Neuronal stem cell (in vitro differentiated cells): ENCODE measurements around the gene MACROD2.
A peak's percentile ranks its signal among the peaks of the same experiment; 100 is the strongest.

Source experiments
- DNase-seq: peaks from one replicate; pipeline ENCODE4 v3.0.0-alpha.2; 2013; ENCODE audit warnings: low spot score
- H2AFZ ChIP-seq: one replicate; pipeline ENCODE4 v1.6.1; 2013; ENCODE audit warnings: mild to moderate bottlenecking, low read length, inconsistent platforms
- H2AK5ac ChIP-seq: 2 replicates; pipeline ENCODE4 v1.6.1; 2013; ENCODE audit warnings: low read depth, mild to moderate bottlenecking, inconsistent platforms, low read length, moderate library complexity, mixed read lengths
- H2BK120ac ChIP-seq: 2 replicates; pipeline ENCODE4 v1.6.1; 2013; ENCODE audit warnings: low read depth, mild to moderate bottlenecking, inconsistent platforms, low read length, moderate library complexity, mixed read lengths
- H2BK12ac ChIP-seq: one replicate; pipeline ENCODE4 v1.6.1; 2013; ENCODE audit warnings: low read length, inconsistent platforms
- H2BK15ac ChIP-seq: 2 replicates; pipeline ENCODE4 v1.6.1; 2013; ENCODE audit warnings: mild to moderate bottlenecking, low read length, inconsistent platforms, mixed read lengths
- H2BK5ac ChIP-seq: one replicate; pipeline ENCODE4 v1.6.1; 2013; ENCODE audit warnings: inconsistent platforms, mild to moderate bottlenecking, low read length, moderate library complexity
- H3K14ac ChIP-seq: one replicate; pipeline ENCODE4 v1.6.1; 2013; ENCODE audit warnings: low read length, inconsistent platforms
- H3K18ac ChIP-seq: 2 replicates; pipeline ENCODE4 v1.6.1; 2013; ENCODE audit warnings: low read length, inconsistent platforms
- H3K23ac ChIP-seq: 2 replicates; pipeline ENCODE4 v1.6.1; 2013; ENCODE audit warnings: low read depth, mild to moderate bottlenecking, mixed read lengths, low read length, inconsistent platforms; ENCODE audit not compliant: poor library complexity
- H3K27ac ChIP-seq: replicated peaks from 3 replicates; pipeline ENCODE4 v1.5.1; 2013; ENCODE audit warnings: low read length, inconsistent platforms
- H3K27me3 ChIP-seq, 3 experiments: 2 replicates each; pipeline ENCODE4 v1.6.1; 2013; ENCODE audit warnings: low read length in 3 of 3, mild to moderate bottlenecking in 2 of 3, inconsistent platforms in 1 of 3, low read depth in 1 of 3, mixed read lengths in 1 of 3, moderate library complexity in 1 of 3; ENCODE audit not compliant: control insufficient read depth in 3 of 3, insufficient read depth in 3 of 3
- H3K36me3 ChIP-seq, 2 donors: replicated peaks in 1 of 2; 2 replicates each; pipeline ENCODE4 v1.6.1; 2013; ENCODE audit warnings: low read length in 2 of 2; ENCODE audit not compliant: control insufficient read depth in 2 of 2, insufficient read depth in 2 of 2
- H3K4ac ChIP-seq: 2 replicates; pipeline ENCODE4 v1.6.1; 2013; ENCODE audit warnings: inconsistent platforms, mild to moderate bottlenecking, low read length, moderate library complexity
- H3K4me1 ChIP-seq, 2 donors: 1 replicate in 1 of 2; 2 replicates in 1 of 2; pipeline ENCODE4 v1.6.1; 2013; ENCODE audit warnings: low read length in 2 of 2, low read depth in 1 of 2; ENCODE audit not compliant: control insufficient read depth in 2 of 2, insufficient read depth in 1 of 2
- H3K4me2 ChIP-seq: one replicate; pipeline ENCODE4 v1.6.1; 2013; ENCODE audit warnings: mild to moderate bottlenecking, low read length, inconsistent platforms; ENCODE audit not compliant: insufficient read depth, poor library complexity, severe bottlenecking
- H3K4me3 ChIP-seq, 2 donors: 2 replicates each; pipeline ENCODE4 v1.5.1; 2013; ENCODE audit warnings: low read length in 2 of 2, mild to moderate bottlenecking in 2 of 2, inconsistent platforms in 1 of 2, moderate library complexity in 1 of 2
- H3K79me1 ChIP-seq: one replicate; pipeline ENCODE4 v1.6.1; 2013; ENCODE audit warnings: low read depth, mild to moderate bottlenecking, inconsistent platforms, low read length, moderate library complexity
- H3K9ac ChIP-seq: one replicate; pipeline ENCODE4 v1.6.1; 2013; ENCODE audit warnings: mild to moderate bottlenecking, low read depth, low read length, inconsistent platforms; ENCODE audit not compliant: poor library complexity
- H3K9me3 ChIP-seq, 2 donors: replicated peaks in 1 of 2; 2 replicates each; pipeline versions ENCODE3 to v1.6.1; 2013; ENCODE audit warnings: low read length in 2 of 2, mild to moderate bottlenecking in 2 of 2, inconsistent platforms in 1 of 2, low read depth in 1 of 2, mixed read lengths in 1 of 2, moderate library complexity in 1 of 2; ENCODE audit not compliant: control insufficient read depth in 2 of 2, insufficient read depth in 1 of 2
- H4K8ac ChIP-seq: one replicate; pipeline ENCODE4 v1.6.1; 2013; ENCODE audit warnings: low read depth, mild to moderate bottlenecking, inconsistent platforms, low read length, moderate library complexity
- H4K91ac ChIP-seq: one replicate; pipeline ENCODE4 v1.6.1; 2013; ENCODE audit warnings: low read length, low read depth, mild to moderate bottlenecking, inconsistent platforms; ENCODE audit not compliant: poor library complexity
- WGBS, 2 donors: extraction: QIAGEN DNeasy Blood & Tissue Kit; methylation state at CpG; one replicate each; pipeline ENCODE4 v1.1.7; 2013; ENCODE audit warnings: missing lambda C conversion rate in 2 of 2, mixed read lengths in 1 of 2; ENCODE audit not compliant: insufficient read length in 2 of 2, insufficient replicate concordance in 1 of 2; ENCODE audit errors: extremely low coverage in 2 of 2; 5-methylcytosine and 5-hydroxymethylcytosine counted together

MACROD2 gene

DNA sequence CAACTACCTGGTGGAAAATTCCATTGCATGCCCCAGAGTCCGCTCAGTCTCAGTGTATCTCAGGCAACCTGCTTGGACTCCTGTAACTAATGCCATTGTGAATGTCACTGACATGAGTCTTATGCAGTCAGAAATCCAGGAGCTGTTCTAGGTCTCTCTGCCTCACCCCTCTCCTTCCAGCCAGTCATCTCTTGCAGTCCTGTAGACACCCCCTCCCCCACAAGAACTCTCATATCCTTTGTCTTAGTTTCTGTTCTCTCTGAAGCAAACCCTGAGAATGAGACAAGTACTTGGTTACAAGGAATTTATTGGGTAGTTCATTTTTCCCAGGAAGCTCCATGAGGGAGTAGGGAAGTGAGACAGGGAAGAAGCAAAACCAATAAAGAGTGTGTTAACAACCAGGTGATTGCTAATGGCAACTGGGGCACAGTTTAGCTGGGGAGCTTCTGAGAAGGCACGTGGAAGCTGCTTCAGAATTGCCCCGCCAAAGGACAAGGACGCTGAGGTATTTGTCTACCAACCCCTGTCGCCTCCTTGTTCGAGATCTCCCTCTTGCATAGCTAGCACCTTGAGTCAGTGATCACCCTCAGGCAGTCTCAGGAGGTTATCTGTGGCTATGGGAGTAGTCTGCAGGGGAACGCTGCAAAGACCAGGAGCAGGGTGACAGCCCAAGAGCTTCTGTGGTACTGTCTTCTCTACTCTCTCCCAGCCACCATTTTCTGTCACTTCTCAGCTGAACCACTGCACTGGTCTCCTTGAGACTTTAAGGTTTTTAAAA, 1253.5 kb downstream of the MACROD2 start:
- Histone ChIP-seq H3K18ac (no peak overlapping the region), H3K9me3 (peaks cover 2 to 6% of the 10 kb centered on the region in 2 donors), H3K36me3 (no peaks in the 10 kb centered on the region), H2BK120ac (no peak overlapping the region), H3K4me3 (no peak overlapping the region), H3K9ac (no peak overlapping the region), H2BK12ac (no peak overlapping the region), H2BK15ac (no peak overlapping the region), H3K4me1 (peaks cover 0 to 10% of the 10 kb centered on the region in 2 donors), H3K79me1 (no peaks in the 10 kb centered on the region), H3K4me2 (no peak overlapping the region), H3K27me3 (no peaks in the 10 kb centered on the region), H2BK5ac (no peak overlapping the region), H3K23ac (no peak overlapping the region), H4K91ac (no peak overlapping the region), H2AFZ (no peak overlapping the region), H3K27ac (no peak overlapping the region), H3K14ac (no peak overlapping the region), H4K8ac (no peak overlapping the region), H3K4ac (no peak overlapping the region), H2AK5ac (no peak overlapping the region)
- WGBS, 2 donors, result no CpG with 5 or more reads among the region's 7 CpGs
- DNase-seq, result no peak

DNA sequence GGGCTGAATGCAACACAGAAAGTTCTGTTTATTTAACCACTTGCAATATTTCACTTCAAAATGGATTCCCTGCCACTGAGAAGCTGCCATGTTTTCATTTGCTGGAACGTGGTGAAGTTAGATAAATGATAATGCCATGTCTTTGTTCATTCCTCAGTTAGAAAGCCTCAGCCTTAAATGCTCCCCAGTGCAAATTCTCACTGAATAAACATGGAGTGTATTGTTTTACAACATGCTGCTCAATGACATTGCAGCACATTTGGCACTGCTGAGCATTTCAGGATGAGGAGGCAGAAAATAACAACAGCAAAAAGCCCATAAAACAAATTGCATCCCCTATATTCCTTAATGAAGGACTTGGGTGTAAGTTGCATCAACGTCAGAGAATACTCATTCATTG, 1255.9 kb downstream of the MACROD2 start:
- no CpG with 5 or more reads among the region's 2 CpGs for WGBS, 2 donors
- Histone ChIP-seq H3K27ac (no peak overlapping the region), H3K4me3 (no peak overlapping the region), H2BK15ac (no peak overlapping the region), H2BK120ac (no peak overlapping the region), H2AFZ (no peak overlapping the region), H2AK5ac (no peak overlapping the region), H3K79me1 (no peaks in the 10 kb centered on the region), H3K14ac (no peak overlapping the region), H2BK12ac (no peak overlapping the region), H3K36me3 (no peaks in the 10 kb centered on the region), H4K91ac (no peak overlapping the region), H3K4me1 (peaks cover 0 to 10% of the 10 kb centered on the region in 2 donors), H3K9ac (no peak overlapping the region), H3K23ac (no peak overlapping the region), H3K27me3 (no peaks in the 10 kb centered on the region), H3K9me3 (peaks cover 2 to 6% of the 10 kb centered on the region in 2 donors), H3K4me2 (no peak overlapping the region), H2BK5ac (no peak overlapping the region), H3K4ac (no peak overlapping the region), H3K18ac (no peak overlapping the region), H4K8ac (no peak overlapping the region)
- DNase-seq, result no peak

DNA sequence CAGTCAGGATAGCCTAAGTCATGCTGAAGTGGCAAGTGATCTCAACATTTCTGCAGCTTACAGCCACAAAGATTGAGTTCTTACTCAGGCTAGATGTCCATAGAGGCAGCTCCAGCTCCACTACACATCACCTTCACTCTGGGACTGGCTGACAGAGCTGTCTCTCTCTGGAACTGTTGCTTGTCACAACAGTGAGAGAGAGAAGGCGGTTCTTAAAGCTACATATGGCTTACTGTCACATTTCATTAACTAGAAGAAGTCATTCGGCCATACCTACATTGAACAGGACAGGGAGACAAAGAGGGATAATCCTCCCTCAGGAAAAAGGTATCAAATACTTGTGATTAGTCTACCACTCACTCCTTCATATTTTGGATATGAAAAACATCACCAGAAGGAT, 1257.0 kb downstream of the MACROD2 start:
- WGBS, 2 donors, result no CpG with 5 or more reads among the region's 2 CpGs
- Histone ChIP-seq H3K79me1 (no peaks in the 10 kb centered on the region), H3K4me3 (no peak overlapping the region), H3K36me3 (no peaks in the 10 kb centered on the region), H3K4ac (no peak overlapping the region), H3K9ac (no peak overlapping the region), H3K27me3 (no peaks in the 10 kb centered on the region), H3K4me1 (peaks cover 0 to 10% of the 10 kb centered on the region in 2 donors), H2BK120ac (no peak overlapping the region), H2AFZ (peak overlapping the region; percentile 12), H2AK5ac (no peak overlapping the region), H3K27ac (no peak overlapping the region), H3K9me3 (peaks cover 2 to 6% of the 10 kb centered on the region in 2 donors), H3K23ac (no peak overlapping the region), H3K18ac (no peak overlapping the region), H4K8ac (no peak overlapping the region), H2BK15ac (no peak overlapping the region), H3K4me2 (no peak overlapping the region), H3K14ac (no peak overlapping the region), H2BK5ac (no peak overlapping the region), H2BK12ac (no peak overlapping the region), H4K91ac (no peak overlapping the region)
- DNase-seq, result no peak

DNA sequence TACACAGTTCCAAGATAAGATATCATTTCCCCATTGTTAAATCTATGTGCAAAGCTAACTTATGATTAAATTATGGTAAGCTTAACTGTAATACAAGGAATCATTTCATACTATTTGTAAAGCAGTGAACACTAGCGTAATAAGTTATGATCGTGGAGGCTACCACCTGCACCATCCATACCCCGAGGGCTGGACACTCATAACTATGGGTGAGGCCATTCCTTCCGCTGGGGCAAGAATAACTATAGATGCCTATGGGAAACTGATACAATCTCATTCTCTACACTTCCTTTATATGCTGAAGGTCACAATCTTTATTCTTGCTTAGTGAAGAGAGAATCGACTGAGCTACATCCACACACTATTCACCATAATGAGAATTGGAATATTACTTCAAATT, 1258.1 kb downstream of the MACROD2 start:
- Histone ChIP-seq H4K8ac (no peak overlapping the region), H3K79me1 (no peaks in the 10 kb centered on the region), H3K14ac (no peak overlapping the region), H2BK12ac (no peak overlapping the region), H3K18ac (no peak overlapping the region), H4K91ac (no peak overlapping the region), H2AK5ac (no peak overlapping the region), H3K9ac (no peak overlapping the region), H3K4ac (no peak overlapping the region), H2BK120ac (no peak overlapping the region), H2BK5ac (no peak overlapping the region), H3K4me2 (no peak overlapping the region), H3K4me3 (no peak overlapping the region), H3K27ac (no peak overlapping the region), H3K9me3 (peaks cover 2 to 6% of the 10 kb centered on the region in 2 donors), H3K36me3 (no peaks in the 10 kb centered on the region), H3K27me3 (no peaks in the 10 kb centered on the region), H2AFZ (no peak overlapping the region), H3K23ac (no peak overlapping the region), H3K4me1 (peaks cover 0 to 6% of the 10 kb centered on the region in 2 donors), H2BK15ac (no peak overlapping the region)
- no peak for DNase-seq
- WGBS, 2 donors, result no CpG with 5 or more reads among the region's 5 CpGs
